PC-3 (cell line): Measurements from ENCODE around the gene DNAJC1. TPM values are rescaled to one million over a fixed set of nuclear protein-coding genes. Genes with fewer than 3 reads are reported as not detected.

Experiments used
- ATAC-seq: fragments of 200-7000 bp; cut with Tn5 transposase; 2 replicates; pipeline ENCODE4 v1.9.1; 2020; ENCODE audit warnings: mild to moderate bottlenecking, moderate library complexity
- BruUV-seq: library from RNA; stranded (reverse); fragments of 400-500 nt; replicated peaks from 2 replicates; lab custom pipeline; 2021; lab: Mats Ljungman, UMichigan
- CTCF ChIA-PET: fragments of 300-600 bp; sonication (Branson Sonifier 250); formaldehyde crosslinking; loops from one replicate; lab custom pipeline; 2022; ENCODE audit warnings: antibody characterized with exemption; lab: Charles Lee
- POLR2A ChIA-PET: fragments of 300-600 bp; sonication (Branson Sonifier 250); formaldehyde crosslinking; loops from one replicate; lab custom pipeline; 2022; ENCODE audit warnings: antibody characterized with exemption; ENCODE audit not compliant: unreplicated experiment; lab: Charles Lee
- DNase-seq: peaks from one replicate; pipeline ENCODE4 v3.0.0-alpha.2; 2015
- H2AFZ ChIP-seq: fragments of 300-600 bp; sonication (generic); 2 replicates; pipeline ENCODE4 v1.6.0; 2016; ENCODE audit warnings: antibody characterized with exemption, low read length
- H3F3A ChIP-seq: fragments of 300-600 bp; sonication (generic); one replicate; pipeline ENCODE4 v1.6.0; 2017; ENCODE audit warnings: antibody characterized with exemption, low read length, control low read depth, mild to moderate bottlenecking; ENCODE audit not compliant: unreplicated experiment
- H3K27ac ChIP-seq: fragments of 300-600 bp; sonication (generic); 2 replicates; pipeline ENCODE4 v1.5.1; 2016; ENCODE audit warnings: mild to moderate bottlenecking, low read length
- H3K27me3 ChIP-seq: fragments of 300-600 bp; sonication (generic); 2 replicates; pipeline ENCODE4 v1.6.1; 2016; ENCODE audit warnings: low read length, mixed read lengths
- H3K36me3 ChIP-seq: fragments of 300-600 bp; sonication (generic); 2 replicates; pipeline ENCODE4 v1.6.1; 2016; ENCODE audit warnings: low read depth, mixed run types, low read length, mixed read lengths
- H3K4me1 ChIP-seq: fragments of 300-600 bp; sonication (generic); 2 replicates; pipeline ENCODE4 v1.5.1; 2016; ENCODE audit warnings: low read length; ENCODE audit not compliant: insufficient read depth
- H3K4me2 ChIP-seq: fragments of 300-600 bp; sonication (generic); 2 replicates; pipeline ENCODE4 v1.6.0; 2016; ENCODE audit warnings: low read length
- H3K4me3 ChIP-seq: fragments of 300-600 bp; sonication (generic); 2 replicates; pipeline ENCODE4 v1.5.1; 2016; ENCODE audit warnings: mild to moderate bottlenecking, low read length, mixed read lengths
- H3K79me2 ChIP-seq: fragments of 300-600 bp; sonication (generic); 2 replicates; pipeline ENCODE4 v1.6.1; 2017; ENCODE audit warnings: low read length, mixed read lengths
- H3K9ac ChIP-seq: fragments of 300-600 bp; sonication (generic); 2 replicates; pipeline ENCODE4 v1.6.0; 2016; ENCODE audit warnings: mild to moderate bottlenecking, low read length
- H3K9me2 ChIP-seq: fragments of 300-600 bp; sonication (generic); replicated peaks from 2 replicates; pipeline ENCODE4 v1.6.1; 2016; ENCODE audit warnings: mixed run types, low read length, mixed read lengths
- H3K9me3 ChIP-seq: fragments of 300-600 bp; sonication (generic); 2 replicates; pipeline ENCODE4 v1.6.1; 2016; ENCODE audit warnings: low read length, mixed read lengths
- H4K20me1 ChIP-seq: fragments of 300-600 bp; sonication (generic); 2 replicates; pipeline ENCODE4 v1.6.1; 2016; ENCODE audit warnings: low read length, mixed read lengths
- CTCF ChIP-seq: fragments of 300-600 bp; sonication (generic); conservative IDR thresholded peaks from 2 replicates; pipeline ENCODE4 v1.5.1; 2017; ENCODE audit warnings: antibody characterized with exemption, low read depth, mild to moderate bottlenecking, low read length
- EZH2 ChIP-seq: fragments of 300-600 bp; sonication (generic); IDR thresholded peaks from one replicate; pipeline ENCODE4 v1.6.1; 2017; ENCODE audit warnings: antibody characterized with exemption, mild to moderate bottlenecking, low read length; ENCODE audit not compliant: unreplicated experiment
- EZH2phosphoT487 ChIP-seq: fragments of 300-600 bp; sonication (generic); IDR thresholded peaks from 2 replicates; pipeline ENCODE4 v1.6.1; 2018; ENCODE audit warnings: mild to moderate bottlenecking, antibody characterized with exemption, low read length, borderline replicate concordance
- intact Hi-C: fragments of 100-400 bp; cut with micrococcal nuclease; formaldehyde crosslinking; loops from 2 replicates; pipeline ENCODE4 v1.9.0; 2023
- total RNA-seq: library from RNA; depleted of rRNA; stranded (reverse); fragments of >200 nt; gene quantifications from 2 replicates; pipeline ENCODE4 v1.2.3, GENCODE V29; 2014

The DNAJC1 gene
- total RNA-seq, 1 experiment from 2014 or later: 53.4 TPM

DNA sequence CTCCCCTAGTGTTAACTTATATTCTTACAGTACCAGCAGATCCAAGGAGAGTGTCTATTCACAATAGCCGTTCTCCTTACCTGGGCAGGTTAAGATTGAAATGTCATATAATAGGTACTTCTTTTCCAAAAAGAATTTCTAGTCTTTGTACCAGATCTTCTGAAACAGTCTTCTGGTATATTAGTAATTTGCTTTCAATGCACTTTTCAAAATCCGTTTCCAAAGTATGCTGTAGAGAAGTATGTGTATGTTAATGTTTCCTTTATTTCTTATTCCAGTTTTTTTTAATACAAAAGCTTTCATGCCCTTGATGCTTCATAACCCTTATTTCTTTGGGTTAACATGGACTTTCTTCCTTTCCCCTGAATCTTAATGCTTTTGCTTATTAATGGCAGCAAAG, 281.3 kb downstream of the DNAJC1 start:
- BruUV-seq: no TSS peak
- no peak for DNase-seq
- Histone ChIP-seq H3K9me2 (no peaks in the 10 kb centered on the region), H3K4me3 (no peak overlapping the region), H3K27me3 (no peaks in the 10 kb centered on the region), H3K4me2 (no peak overlapping the region), H2AFZ (no peak overlapping the region), H3K9ac (no peak overlapping the region), H3K36me3 (no peaks in the 10 kb centered on the region), H3K4me1 (peaks cover 27% of the 10 kb centered on the region), H4K20me1 (0 out of 2 replicates have a peak, but pooled peaks cover 5% of the 10 kb centered on the region), H3K27ac (no peak overlapping the region), H3K79me2 (no peaks in the 10 kb centered on the region), H3K9me3 (no peaks in the 10 kb centered on the region), H3F3A (no peaks in the 10 kb centered on the region)
- POLR2A ChIA-PET: no interaction called here
- TF ChIP-seq EZH2 (no peak), EZH2phosphoT487 (no peak), CTCF (no peak)
- CTCF ChIA-PET: no interaction called here
- ATAC-seq: no peak
- intact Hi-C loops: loop anchor here (10.0 kb wide), 1 partner anchor 197 kb away; the partner anchor contains the start of gene SKIDA1

- DNase-seq (no peak), ATAC-seq (no peak)
- no TSS peak for BruUV-seq
- Histone ChIP-seq H4K20me1 (0 out of 2 replicates have a peak, but pooled peaks cover 5% of the 10 kb centered on the region), H3K4me3 (no peak overlapping the region), H3K4me2 (no peak overlapping the region), H3K36me3 (no peaks in the 10 kb centered on the region), H3K79me2 (no peaks in the 10 kb centered on the region), H3K9me2 (no peaks in the 10 kb centered on the region), H3K4me1 (peaks cover 16% of the 10 kb centered on the region), H3K9me3 (no peaks in the 10 kb centered on the region), H3F3A (no peaks in the 10 kb centered on the region), H3K27ac (no peak overlapping the region), H3K9ac (no peak overlapping the region), H3K27me3 (no peaks in the 10 kb centered on the region), H2AFZ (no peak overlapping the region)
- CTCF ChIA-PET: no interaction called here
- TF ChIP-seq EZH2: no peak
- no peak for TF ChIP-seq EZH2phosphoT487
- no peak for TF ChIP-seq CTCF
- POLR2A ChIA-PET: no interaction called here
- intact Hi-C loops: loop anchor here (10.0 kb wide), 1 partner anchor 196 kb away; the partner anchor contains the start of gene SKIDA1
Observed at GRCh38 chr10:21721000-21721665, 282.4 kb downstream of the DNAJC1 start.

GRCh38 chr10:21720090-21720489, 283.4 kb downstream of the DNAJC1 start:
- ATAC-seq: no peak
- Histone ChIP-seq H3K27me3 (no peaks in the 10 kb centered on the region), H3F3A (no peaks in the 10 kb centered on the region), H3K79me2 (no peaks in the 10 kb centered on the region), H3K4me3 (no peak overlapping the region), H4K20me1 (0 out of 2 replicates have a peak, but pooled peaks cover 5% of the 10 kb centered on the region), H3K27ac (no peak overlapping the region), H3K4me2 (no peak overlapping the region), H3K4me1 (peaks cover 21% of the 10 kb centered on the region), H3K9me3 (no peaks in the 10 kb centered on the region), H2AFZ (no peak overlapping the region), H3K9me2 (no peaks in the 10 kb centered on the region), H3K9ac (no peak overlapping the region), H3K36me3 (no peaks in the 10 kb centered on the region)
- ChIA-PET CTCF (no interaction called here), POLR2A (no interaction called here)
- TF ChIP-seq EZH2phosphoT487 (no peak), CTCF (no peak), EZH2 (no peak)
- BruUV-seq: no TSS peak
- intact Hi-C loops: loop anchor here (10.0 kb wide), 1 partner anchor 195 kb away; the partner anchor contains the start of gene SKIDA1
- no peak for DNase-seq
